DMS 273 treated with DMSO at 0.1 percent for 48 hours (cell line): ENCODE data around the gene HSF2.
"Not testable (repeated sequence)": the region's sequence is repeated elsewhere in the genome, so short reads cannot be mapped to it uniquely, and the experiment has no call there.

Source experiments
- DNase-seq: peaks from one replicate; lab custom pipeline; 2025; lab: John Stamatoyannopoulos, UW

HSF2 gene

DNA sequence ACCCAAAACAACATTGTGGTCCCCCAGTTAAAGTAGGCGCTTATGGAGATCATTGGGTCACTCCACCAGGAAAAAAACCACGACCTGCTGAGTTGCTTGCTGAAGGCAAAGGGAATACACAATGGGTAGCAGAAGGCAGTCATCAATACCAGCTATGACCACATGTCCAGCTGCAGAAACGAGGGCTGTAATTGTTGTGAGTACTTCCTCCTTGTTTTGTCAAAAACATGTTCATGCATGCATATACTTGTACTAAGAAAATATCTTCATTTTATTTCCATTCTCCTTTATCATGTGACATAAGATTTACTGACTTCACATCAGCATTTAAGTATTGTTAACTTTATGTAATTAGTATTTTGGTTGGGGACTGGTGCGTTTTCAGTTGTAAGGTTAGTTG is 55.2 kb downstream of the HSF2 start:
- no peak for DNase-seq

DNA sequence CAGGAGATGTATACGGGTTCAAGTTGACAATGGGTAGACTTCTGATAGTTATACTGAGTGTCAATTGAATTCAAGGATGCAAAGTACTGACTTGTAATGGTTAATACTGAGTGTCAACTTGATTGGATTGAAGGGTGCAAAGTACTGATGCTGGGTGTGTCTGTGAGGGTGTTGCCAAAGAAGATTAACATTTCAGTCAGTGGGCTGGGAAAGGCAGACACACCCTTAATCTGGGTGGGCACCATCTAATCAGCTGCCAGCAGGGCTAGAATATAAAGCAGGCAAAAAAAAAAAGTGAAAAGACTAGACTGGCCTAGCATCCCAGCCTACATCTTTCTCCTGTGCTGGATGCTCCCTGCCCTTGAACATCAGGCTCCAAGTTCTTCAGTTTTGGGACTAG is 55.7 kb downstream of the HSF2 start:
- DNase-seq, result not testable (repeated sequence)

DNA sequence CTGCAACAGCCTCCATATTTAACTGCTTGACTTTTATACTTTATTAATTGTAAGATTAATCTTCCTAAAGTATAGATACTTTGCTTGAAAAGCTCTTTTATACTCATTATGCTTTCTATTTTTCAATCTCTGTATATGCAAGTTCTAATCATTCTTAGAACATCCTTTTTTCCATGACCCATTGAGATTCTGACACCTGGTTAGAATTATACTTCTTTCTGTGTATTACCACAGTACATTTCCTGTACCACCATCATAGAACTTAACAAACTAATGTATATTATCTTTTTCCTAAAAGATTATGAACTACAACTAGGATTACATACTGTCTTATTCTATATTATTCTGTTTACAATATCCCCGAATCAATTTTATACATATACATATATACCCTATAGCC is 58.6 kb downstream of the HSF2 start:
- no peak for DNase-seq

DNA sequence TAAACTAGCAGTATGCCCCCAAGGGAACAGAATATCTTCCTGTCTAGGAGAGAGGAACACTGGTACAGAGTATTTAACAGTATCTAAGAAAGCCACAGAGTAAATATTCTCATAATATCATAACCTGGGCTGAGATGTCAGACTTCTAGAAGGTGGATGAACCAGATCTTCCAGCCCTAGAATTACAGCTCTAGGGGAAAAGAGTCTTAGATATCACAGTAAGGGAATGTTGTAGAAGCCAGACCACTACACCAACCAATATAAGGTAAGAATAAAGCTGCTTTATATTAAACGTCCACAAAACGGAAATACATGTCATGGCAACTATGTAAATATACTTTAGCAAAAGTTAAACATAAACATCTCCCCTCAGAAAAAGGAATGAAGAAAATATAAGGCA is 59.8 kb downstream of the HSF2 start:
- DNase-seq, result no peak

DNA sequence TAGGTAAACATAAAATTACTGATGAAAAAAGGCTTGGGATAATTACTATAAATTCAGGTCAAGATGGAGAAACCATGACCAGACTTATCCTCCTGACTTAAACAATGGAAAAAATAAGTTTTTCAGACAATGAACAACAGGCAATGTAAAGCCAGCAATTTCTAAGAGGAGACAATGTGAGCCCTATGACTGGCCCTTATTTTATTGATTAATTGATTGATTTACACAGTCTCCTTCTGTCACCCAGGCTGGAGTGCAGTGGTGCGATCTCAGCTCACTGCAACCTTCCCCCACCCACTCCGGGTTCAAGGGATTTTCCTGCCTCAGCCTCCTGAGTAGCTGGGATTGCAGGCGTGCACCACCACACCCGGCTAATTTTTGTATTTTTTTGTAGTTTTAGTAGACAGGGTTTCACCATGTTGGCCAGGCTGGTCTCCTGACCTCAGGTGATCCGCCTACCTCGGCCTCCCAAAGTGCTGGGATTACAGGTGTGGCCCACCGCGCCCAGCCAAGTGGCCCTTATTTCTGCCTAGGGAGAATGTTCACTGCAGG is 60.5 kb downstream of the HSF2 start:
- DNase-seq, result not testable (repeated sequence)

DNA sequence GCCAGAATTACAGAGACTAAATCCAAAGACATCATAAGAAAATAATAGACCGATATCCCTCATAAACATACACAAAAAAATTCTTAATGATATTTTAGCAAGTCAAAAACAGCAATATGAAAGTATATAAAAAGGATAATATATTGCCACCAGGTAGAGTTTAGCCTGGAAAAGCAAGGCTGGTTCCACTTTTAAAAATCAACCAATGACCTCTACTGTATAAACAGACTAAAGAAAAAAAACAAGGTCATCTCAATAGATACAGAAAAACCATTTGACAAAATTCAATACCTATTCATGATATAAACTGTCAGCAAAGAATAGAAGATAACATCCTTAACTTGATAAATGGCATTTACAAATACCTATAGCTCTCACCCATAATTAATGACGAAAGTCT is 62.4 kb downstream of the HSF2 start:
- no peak for DNase-seq

DNA sequence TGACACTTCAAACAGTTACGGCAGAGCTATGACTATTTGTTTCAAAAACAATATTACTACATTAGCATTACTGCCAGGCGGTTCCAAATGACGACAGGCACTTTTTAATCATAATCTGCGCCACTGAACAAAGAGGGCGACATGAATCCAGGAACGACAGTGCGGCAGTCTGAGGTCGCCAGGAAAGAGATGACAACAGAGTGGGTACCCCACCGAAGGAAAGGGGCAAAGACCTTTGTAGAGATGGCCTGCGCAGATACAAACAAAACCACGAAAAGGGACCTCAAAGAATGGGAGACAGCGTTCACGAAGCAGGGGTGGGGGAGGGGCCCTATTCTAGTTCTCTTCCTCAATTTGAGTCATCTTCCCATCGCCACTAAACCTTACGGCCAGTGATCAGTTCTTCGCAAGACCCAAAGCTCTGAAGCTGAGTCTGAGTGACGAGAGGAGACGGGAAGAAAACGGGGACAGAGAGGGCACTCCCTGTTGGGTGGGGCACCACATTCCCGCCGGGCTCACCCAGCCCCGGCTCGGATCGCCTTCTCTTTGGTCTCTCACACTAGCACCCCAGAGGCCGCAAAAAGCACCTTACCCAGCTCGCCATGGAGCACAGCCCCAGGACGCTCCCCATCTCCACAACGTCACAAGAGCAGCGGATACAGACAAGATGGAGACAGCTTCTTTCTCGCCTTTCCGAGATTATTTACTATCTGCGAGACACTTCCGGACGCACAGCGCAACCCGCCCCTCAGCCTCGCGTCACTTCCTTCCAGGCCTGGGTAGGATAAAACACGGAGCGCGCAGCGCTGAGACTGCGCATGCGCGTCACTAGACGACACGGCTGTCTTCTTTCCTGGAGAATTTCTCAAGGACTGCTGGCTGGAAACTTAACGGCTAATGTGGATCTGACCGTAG is 71.9 kb downstream of the HSF2 start, which contains the start of gene SERINC1:
TSS of gene SERINC1 (minus strand) at position 701 of the 915 bp plus-strand sequence. CDS start at position 631, 70 bp downstream.
- DNase-seq, result peak; percentile 79

DNA sequence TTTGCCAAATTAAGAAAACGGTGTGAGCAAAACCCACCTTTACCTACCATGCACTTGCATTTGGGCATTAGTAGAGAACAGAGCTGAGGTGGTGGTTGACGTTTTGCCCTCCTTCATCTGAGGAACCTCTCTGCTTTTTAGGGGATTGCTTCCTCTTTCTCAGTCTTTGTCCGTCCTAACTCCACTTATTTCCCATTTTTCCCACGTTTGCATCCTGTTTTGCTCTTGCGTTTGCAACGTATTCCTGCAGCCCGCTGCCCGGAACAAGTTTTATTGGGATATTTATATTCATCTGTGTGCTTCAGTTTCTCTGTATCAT is 72.5 kb downstream of the HSF2 start:
- DNase-seq, result no peak

DNA sequence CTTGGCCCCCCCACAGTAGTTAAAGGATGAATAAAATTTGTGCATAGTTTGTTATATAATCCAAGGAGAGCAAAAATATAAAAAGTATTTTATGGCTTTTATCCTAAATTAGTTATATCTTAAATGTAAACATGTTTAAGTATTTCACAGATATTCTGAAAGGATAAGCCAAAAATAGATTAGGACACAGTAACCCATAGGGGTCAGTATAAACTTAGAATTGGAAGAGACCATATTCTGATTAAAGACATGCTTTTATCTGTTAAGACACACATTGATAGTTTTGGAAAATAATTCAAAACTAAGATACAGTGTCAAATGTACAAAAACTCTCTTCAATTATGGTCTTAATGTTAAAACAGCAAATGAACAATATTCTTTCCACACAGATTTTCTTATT is 76.7 kb downstream of the HSF2 start:
- peak; percentile 2 for DNase-seq

DNA sequence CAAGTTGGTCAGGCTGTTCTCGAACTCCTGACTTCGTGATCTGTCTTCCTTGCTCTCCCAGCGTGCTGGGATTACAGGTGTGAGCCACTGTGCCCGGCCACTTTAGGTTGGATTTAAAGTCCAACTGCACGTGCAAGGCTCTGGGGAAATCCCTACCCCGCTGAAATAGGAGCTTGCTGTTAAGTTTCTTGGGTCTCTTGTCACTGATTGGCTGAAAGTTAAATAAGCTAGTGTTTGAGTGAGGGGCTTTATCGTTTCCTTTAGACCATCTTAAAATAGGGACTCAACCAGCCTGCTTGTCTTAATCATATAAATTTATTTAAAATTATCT is 83.3 kb downstream of the HSF2 start:
- DNase-seq, result no peak
